GM19468 (cell line): Measurements from ENCODE around the gene FAM181A.

ENCODE experiments used
- ATAC-seq: cut with Tn5 transposase; IDR thresholded peaks from one replicate; pipeline ENCODE4 v1.9.1; 2021; ENCODE audit warnings: mild to moderate bottlenecking, moderate library complexity, moderate number of reproducible peaks; ENCODE audit not compliant: unreplicated experiment; ENCODE audit errors: extremely low read depth

FAM181A gene

DNA sequence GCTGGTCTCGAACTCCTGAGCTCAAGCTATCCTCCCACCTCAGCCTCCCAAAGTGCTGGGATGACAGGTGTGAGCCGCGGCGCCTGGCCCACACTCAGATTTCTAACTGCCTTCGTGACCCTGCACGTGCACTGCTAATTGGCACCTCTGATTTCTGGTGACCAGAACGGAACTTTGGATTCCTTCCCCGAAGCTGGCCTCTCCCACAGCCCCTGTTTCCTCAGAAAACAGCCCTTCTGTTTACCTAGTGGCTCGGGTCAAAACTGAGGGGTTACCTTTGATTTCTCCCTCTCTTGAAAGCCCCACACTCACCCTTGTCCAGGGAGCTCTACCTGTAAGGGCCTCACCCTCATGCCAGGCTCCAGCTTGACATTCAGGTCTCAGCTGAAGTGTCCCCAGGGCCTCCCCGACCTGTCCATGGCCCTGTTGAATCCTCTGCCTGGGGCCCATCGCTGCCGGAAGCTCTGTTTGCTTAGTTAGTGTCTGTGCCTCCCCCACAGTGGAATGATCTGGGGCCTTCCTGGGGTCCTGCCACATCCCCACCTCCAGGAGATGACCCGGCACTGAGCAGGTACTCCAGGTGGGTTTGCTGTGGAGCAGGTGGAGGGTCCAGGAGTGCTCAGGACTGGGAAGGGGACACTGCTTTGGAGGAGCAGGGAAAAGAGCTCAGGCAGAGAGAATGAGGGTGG lies 24.4 kb upstream of the FAM181A start:
- ATAC-seq = no peak

DNA sequence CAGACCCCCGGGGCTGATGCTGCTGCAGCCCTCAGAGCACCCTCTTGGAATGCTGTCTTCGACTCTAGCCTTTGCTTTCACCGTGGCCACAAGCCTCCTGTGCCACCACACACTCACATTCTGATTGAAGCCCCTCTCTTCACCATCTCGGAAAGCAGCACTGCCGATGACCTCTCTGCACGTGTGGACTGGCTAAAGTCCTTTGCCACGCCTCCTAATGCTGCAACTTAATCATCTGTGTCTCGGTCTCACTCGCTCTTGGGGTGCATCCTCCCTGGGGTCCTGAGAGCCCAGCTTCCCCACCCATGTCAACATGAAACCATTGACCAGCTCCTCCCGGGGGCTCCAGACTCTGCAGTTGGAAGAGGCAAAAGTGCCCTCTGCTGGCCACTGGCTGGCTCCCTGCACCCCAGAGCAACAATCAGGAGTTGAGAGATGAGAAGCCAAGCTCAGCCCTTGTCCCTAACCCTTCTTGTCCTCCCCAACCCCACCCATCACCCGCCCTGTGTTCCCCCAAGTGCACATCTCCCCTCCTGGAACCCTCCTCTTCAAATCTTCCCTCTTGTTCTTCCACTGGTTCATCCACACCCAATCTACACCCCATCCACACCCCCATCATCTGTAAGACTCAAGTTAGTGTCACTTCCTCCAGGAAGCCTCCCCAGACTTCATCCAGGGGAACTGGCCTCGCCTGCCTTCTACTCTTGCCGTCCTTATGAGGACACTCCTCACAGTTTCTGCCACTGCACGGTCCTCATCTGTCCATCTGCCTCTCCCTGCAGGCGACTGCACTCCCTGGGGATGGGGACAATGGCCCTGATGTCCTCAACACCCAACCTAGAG lies 23.6 kb upstream of the FAM181A start:
- ATAC-seq = no peak

DNA sequence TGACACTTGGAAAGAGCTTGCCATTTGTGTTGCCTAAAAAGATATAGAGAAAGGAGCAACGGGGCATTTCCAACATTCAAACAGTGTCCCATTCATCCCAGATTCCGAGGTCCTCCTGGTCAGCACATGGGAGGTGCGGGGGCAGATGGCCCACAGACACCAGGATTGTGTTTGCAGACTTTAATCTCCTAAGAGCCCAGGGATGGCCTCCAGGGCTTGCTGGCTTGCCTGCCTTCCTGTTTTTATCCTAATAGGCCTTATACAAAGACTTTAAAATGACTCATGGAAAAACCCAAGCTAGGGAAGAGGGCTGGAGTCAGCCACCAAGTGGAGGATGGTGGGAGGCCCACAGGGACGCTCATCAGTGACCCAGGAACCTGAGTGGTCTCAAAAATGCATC lies 21.5 kb upstream of the FAM181A start:
- ATAC-seq = no peak

DNA sequence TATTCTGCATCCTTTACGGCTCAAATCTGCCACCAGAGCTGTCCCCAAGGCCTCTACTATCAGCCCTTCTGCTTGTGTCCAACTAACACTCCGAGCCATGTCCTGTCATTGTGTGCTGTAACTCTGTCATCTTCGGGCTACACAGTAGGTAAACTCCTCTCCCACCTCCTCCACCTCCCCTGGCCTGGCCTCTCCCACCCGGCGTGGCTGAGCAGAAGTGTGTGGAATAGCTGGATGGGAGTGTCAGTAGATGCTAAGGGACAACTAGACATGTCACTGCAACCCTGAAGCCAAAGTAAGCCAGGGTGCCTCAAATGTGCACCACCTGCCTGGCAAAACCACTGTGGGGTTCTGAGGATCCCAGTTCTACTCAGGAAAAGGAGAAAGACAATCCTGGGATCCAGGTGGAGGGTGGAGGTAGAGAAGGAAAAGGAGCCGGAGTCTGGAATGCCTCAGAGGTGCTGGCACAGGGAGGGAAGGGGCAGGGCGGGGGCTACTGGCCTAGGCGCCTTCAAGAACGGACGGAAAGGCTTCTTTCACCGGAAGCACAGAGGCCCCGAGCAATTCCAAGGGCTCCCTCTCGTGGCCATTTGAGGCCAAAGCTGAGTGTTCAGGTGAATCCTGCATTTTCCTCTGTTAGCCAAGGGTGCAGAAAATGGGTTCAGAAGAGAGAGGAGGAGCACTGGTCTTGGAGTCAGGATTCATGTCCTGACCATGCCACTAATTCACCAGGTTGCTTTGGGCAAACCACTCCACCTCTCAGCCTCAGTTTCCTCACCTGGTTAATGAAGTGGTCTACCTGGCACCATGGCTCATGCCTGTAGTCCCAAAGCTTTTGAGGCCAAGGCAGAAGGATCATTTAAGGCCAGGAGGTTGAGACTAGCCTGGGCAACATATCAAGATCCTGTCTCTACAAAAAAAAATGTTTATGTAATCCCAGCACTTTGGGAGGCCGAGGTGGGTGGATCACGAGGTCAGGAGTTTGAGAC lies 20.5 kb upstream of the FAM181A start:
- no peak for ATAC-seq

DNA sequence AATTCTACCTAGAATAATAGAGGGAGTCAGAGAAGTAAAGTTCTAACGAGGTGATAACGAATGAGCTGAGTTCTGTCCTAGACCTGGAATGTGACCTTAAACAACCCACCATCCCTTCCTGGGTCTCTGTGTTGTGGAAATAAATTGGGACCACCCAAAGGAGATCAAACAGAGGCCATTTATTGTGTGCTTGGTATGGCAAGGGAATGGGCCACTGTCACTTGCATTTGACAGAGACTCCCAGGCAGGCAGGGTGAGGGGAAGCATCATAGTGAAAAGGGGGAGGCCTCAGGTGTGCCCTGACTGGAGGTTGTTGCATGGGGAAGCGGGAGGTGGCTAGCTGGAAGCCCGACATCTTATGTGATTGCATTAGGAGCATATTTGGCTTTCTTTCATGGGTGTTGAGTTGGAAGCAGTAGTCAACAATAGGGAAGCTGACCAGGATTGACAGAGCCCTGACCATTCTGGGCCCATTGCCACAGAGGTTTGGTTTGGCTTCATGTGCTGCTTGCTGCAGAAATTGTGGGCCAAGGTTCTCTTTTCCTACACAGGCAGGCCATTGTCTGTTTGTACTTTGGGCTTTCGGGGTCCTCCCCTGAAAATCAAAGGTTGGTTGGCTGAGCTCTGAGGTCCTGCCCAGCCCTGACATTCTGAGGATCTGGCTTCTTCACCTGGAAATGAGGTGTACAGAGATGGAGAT lies 17.6 kb upstream of the FAM181A start:
- ATAC-seq = no peak

DNA sequence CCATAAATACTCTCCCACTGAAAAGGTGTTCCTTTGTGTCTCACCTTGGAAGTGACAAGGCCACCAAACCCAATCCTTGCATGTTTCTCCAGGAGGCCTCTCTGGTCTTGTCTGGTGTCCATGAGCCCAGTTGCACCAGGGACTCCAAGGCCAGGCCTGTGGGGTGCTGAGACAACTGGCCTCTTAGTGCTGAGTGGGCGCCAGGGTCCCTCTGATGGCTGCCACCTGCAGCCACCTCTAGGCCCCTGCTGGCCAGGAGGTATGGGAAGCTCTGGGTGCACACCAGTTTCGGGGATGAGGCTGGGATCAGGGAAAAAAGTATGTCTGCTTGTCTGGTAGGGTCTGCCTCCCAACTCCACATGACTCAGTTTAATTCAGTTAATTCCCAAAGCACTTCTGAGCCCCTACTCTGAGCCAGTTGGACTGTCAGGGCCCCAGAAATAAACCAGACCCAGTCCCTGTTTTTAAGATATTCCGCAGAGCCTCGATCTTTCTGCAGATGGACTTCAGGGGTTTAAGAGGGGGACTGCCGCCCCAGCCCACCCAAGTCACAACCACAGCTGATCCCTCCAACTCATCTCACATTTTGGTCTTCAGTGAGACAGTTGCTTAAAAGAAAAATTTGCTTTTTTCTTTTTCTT lies 15.0 kb upstream of the FAM181A start:
- ATAC-seq = no peak

DNA sequence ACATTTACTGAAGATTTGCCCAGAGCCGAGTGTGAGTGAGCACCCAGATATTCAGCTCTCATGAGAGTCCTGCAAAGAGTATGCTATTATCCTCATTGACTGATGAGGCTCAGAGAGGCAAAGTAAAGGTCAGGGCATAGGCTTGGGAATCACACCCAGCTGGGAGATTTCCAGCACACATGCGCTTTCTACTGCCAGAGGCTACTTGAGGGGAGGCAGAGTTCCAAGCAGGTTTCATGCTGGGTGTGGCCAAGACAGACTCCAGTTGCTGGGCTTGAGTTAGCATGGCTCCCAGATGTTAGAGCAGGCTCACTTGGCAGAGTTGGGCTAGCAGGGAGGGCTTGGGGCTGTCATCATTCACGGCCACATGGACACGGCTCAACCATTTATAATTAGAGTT lies 14.4 kb upstream of the FAM181A start:
- ATAC-seq = no peak

DNA sequence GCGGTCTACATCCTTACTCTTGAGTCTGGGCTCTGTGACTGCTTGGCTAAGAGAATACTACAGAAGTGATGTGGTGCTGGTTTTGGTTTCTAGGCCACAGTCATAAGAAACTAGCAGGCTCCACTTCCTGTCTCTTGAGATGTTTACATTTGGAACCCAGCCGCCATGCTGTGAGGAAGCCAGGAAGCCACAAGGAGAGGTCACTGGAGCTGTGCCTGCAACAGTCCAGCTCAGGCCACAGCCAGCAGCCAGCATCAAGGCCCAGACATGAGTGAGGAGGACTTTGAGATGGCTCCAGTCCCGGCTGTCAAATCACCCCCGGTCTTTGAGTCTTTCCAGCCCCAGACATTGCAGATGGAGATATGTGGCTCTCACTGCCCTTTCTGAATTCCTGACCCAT lies 12.9 kb upstream of the FAM181A start:
- no peak for ATAC-seq

DNA sequence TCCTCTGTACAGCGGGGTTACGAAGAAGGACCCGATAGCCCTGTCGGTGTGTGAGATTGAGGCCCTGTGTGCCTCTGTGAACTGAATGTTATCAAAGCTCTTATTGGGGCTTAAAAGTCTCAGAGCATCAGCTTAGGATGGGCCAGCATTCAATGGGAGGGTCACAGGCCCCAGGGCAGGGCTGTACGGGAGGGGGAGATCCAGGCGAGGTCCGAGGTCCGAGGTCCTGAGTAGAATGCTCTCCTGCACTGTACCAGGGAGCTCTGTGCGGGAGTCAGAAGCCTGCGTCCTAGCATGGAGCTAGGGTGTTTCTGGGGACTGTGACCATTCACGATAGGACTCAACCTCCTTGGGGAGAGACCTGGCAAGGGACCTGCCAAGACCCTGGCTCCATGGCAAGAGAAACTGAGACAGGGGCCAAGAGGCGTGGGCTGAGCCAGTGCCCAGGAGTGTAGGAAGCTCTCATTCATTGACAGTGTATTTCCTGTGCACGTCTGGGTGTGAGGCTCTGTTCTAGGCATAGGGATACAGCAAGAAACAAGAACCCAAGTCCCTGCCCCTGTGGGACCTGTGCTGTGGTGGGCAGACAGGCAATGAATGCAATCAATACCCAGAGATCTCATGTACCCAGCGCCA lies 12.0 kb upstream of the FAM181A start:
- no peak for ATAC-seq

DNA sequence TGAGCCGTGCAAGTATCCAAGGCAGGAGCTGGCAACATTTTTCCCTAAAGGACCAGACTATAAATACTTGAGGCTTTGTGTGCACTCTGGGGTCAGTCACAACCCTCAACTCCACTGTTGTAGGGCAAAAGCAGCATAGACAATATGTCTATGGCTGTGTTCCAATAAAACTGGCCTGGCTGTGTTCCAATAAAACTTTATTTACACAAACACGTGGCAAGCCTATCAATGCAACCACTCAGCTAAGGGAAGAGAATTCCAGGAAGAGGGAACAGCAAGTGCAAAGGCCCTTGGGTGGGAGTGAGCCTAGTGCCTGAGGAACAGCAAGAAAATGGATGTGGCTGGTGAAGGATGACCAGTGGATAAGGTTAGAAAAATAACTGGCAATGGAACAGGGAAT lies 11.3 kb upstream of the FAM181A start:
- ATAC-seq = no peak

DNA sequence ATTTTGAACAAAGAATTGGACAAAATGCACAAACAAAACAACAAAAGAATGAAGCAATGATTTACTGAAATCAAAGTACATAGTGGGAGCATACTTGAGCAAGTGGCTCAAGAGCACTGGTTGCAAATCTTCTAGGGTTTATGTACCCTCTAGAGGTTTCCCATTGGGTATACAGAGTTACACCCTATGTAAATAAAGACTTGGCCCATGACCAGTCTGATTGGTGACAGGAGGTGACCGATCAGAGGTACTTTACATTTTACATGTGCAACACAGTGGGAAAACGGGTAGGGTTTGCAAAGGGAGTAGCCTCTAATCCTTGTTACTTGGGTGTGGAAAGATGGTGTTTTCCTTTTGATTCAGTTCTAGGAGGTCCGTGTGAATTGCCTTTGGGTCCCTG lies 10.6 kb upstream of the FAM181A start:
- no peak for ATAC-seq

DNA sequence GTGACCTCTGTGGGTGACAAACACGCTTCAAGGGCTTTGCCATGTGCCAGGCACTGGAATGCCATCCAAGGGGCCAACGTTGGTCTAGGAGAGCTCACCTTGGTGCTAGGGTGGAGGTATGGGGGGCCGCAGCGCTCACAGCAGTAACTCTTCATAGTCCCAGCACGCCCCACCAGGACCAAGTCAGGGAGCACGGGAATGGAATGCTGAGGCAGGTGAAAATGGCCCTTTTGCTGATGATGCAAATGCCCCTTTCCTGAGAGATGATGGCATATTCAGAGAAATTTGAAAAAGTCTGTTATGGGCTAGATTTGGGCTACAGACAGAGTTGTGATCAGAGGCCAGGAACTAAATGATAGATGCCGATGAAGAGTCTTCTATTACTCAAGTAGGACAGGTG lies 10.0 kb upstream of the FAM181A start:
- no peak for ATAC-seq

DNA sequence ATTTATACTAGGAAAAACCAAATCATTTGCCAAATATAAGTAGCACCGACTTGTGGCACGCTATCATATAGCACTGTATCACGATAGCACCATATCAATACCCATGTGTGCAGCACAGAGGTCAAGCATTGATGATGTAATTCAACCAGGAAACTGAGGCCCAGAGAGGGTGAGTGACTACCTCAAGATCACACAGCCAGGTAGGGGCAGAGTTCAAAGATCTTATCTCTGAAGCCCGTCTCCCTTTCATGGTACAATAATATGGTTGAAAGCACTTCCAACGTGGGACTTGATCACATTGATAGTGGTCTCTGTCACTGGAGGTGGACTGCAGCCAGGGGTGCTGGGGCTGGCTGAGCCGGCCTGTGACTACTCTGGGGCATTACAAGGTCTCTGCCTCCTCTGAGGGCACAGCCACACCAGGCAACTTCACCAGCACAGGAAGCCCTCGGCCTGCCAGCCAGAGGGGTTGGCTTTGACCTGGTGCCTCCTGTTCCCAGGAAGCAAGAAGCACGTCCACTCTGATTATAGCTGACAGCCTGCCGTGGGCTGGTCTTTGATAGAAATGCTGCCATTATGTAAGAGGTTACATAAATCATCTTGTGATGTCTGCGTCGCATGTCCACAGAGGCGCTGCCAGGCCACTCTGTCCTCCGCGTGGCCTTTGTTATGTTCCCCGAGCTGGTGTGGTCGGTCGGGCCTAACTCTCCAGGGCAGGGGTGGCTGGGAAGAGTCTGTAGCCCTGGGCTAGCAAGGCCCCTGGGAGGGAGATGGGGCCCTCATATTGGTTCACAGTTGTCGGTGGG lies 5.9 kb upstream of the FAM181A start:
- no peak for ATAC-seq

DNA sequence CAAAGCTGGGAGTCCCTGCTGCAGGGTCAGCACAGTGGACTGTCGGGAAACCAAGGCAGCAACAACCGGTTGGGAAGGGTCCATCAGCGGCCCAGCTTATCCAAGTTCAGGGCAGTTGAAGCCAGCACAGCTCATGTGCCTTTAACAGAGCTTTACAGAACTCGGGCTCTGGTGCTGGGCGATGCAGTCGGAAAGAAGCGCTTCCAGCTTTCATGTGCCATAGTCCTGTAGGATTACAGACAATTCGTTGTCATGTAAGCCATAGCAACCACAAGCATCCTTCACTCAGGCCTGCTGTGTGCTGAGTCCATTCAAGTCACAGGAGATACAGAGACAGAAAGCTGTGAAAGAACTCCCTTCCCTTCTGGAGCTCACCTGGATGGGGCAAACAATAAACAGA lies 3.5 kb upstream of the FAM181A start:
- ATAC-seq = no peak

DNA sequence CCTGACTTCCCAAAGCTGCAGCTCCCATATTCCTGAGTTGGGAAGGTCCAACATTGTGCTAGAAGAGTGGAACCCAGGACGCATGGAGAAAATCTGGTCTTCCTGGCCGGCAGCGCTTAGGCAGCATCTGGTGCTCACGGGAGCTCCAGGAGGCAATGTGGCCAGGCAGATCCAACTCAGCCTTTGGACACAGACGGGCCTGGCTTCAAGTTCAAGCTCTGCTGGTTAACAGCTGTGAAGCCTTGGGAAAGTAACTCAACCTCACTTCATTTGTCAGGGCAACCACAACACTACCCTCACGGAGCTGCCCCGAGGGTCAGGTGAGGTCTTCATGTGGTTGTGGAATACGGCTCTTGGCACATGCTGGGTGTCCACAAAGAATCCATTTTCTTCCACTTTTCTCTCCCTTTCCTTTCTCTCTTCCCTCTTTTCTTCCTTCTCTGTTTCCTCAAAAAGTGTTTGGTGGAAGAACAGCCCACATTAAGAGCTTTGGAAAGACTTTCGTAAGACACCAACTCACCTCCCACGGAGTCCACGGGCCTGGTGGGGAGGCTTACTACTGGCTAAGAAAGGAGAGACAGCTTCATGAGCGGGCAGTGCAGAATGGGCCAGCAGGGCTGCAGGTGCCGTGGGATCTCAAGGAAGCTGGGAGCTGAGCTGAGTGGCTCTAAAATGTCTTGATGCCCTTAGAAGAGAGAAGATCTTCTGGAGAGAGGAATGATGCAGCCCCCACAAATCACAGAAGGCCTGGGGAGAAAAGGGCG lies 2.4 kb upstream of the FAM181A start:
- ATAC-seq = no peak

DNA sequence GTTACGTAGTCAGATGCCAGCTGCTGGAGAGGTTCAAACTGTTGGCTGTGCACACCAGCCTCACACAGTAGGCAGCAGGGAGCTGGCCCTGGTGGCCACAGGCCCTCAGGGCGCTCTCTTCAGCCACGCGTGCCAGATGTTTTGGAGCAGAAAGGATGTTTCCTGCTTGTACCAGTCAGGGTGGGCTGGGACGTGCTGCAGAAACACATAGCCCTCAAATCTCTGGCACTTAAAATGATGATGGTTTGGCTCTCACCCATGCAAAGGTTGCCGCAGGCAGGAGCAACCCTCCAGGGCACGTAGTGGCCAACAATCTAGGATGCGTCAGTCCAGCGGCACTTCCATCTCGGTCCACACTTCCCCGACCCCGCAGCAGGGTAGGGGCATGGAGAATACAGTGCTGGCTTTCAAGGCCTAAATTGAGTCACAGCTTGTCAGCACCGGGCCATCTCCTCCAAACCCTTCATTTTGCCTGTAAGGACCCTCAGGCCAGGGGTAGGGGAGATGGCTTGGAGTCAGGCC lies 1.7 kb upstream of the FAM181A start:
- no peak for ATAC-seq

DNA sequence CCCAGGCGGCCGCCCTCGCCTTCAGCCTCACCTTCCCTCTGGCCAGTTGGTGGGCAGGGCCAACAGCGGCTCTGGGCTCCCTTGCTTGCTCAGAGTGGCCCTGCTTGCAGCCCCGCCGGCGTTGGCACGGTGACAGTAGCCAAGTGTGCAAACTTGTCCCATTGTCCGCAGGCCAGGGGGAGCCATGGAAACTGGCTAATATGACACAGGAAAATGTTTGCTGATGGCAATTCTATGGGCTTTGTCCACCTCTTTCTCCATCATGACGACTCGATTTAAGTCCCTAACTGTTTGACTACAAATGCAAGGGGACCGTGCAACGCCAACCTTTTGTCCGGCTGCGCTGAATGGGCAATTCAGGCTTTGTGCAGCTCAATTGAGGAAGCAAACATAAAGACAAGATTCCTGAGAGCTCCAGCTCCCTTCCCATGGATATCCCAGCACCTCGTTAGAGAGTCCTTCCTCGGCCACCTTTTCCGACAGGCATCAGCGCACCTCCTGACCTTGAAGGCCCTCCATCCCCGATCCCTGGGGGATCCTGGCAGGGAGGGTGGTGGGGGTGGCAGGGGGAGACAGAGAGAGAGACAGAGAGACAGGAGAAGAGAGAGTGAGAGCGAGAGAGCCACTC lies 785 bp upstream of the FAM181A start:
- ATAC-seq = no peak
